Mesendoderm (in vitro differentiated cells): Measurements from ENCODE around the gene LHX3.

Source experiments
- DNase-seq: peaks from one replicate; pipeline ENCODE4 v3.0.0; 2013
- H2AK5ac ChIP-seq: 2 replicates; pipeline ENCODE4 v1.6.1; 2013; ENCODE audit warnings: low read length, inconsistent platforms
- H2BK120ac ChIP-seq: 2 replicates; pipeline ENCODE4 v1.6.1; 2013; ENCODE audit warnings: low read depth, mild to moderate bottlenecking, low read length, moderate library complexity, mixed read lengths
- H2BK15ac ChIP-seq: replicated peaks from 2 replicates; pipeline ENCODE4 v1.6.1; 2013; ENCODE audit warnings: low read depth, mild to moderate bottlenecking, moderate library complexity
- H2BK5ac ChIP-seq: 2 replicates; pipeline ENCODE4 v1.6.1; 2013; ENCODE audit warnings: low read length, inconsistent platforms
- H3K18ac ChIP-seq: 2 replicates; pipeline ENCODE4 v1.6.1; 2013; ENCODE audit warnings: mild to moderate bottlenecking, low read length, mixed read lengths
- H3K23ac ChIP-seq: one replicate; pipeline ENCODE4 v1.6.1; 2013; ENCODE audit warnings: low read length
- H3K27ac ChIP-seq: 2 replicates; pipeline ENCODE4 v1.5.1; 2013; ENCODE audit warnings: low read depth, mild to moderate bottlenecking, inconsistent platforms, low read length, moderate library complexity
- H3K27me3 ChIP-seq: 2 replicates; pipeline ENCODE4 v1.6.1; 2013; ENCODE audit warnings: low read length, control low read depth, mild to moderate bottlenecking, inconsistent platforms; ENCODE audit not compliant: insufficient read depth, poor library complexity
- H3K36me3 ChIP-seq: 2 replicates; pipeline ENCODE4 v1.6.1; 2013; ENCODE audit warnings: low read length, inconsistent platforms; ENCODE audit not compliant: control insufficient read depth, insufficient read depth
- H3K4ac ChIP-seq: one replicate; pipeline ENCODE4 v1.6.1; 2013; ENCODE audit warnings: low read depth, mild to moderate bottlenecking, low read length, moderate library complexity
- H3K4me1 ChIP-seq: 2 replicates; pipeline ENCODE4 v1.6.1; 2013; ENCODE audit warnings: low read depth, low read length, inconsistent platforms; ENCODE audit not compliant: control insufficient read depth
- H3K4me2 ChIP-seq: 2 replicates; pipeline ENCODE4 v1.6.1; 2013; ENCODE audit warnings: low read length
- H3K4me3 ChIP-seq: 2 replicates; pipeline ENCODE4 v1.5.1; 2013; ENCODE audit warnings: mild to moderate bottlenecking, low read length
- H3K56ac ChIP-seq: one replicate; pipeline ENCODE4 v1.6.1; 2013; ENCODE audit warnings: low read length
- H3K79me1 ChIP-seq: 2 replicates; pipeline ENCODE4 v1.6.1; 2013; ENCODE audit warnings: low read length, inconsistent platforms
- H3K79me2 ChIP-seq: 2 replicates; pipeline ENCODE4 v1.6.1; 2013; ENCODE audit warnings: mild to moderate bottlenecking, low read length; ENCODE audit not compliant: control insufficient read depth, insufficient read depth
- H3K9ac ChIP-seq: 2 replicates; pipeline ENCODE4 v1.6.1; 2013; ENCODE audit warnings: low read length, inconsistent platforms
- H4K5ac ChIP-seq: one replicate; pipeline ENCODE4 v1.6.1; 2013; ENCODE audit warnings: low read length
- H4K8ac ChIP-seq: one replicate; pipeline ENCODE4 v1.6.1; 2013; ENCODE audit warnings: low read depth, mild to moderate bottlenecking, control low read depth, low read length, moderate library complexity
- WGBS: extraction: QIAGEN DNeasy Blood & Tissue Kit; methylation state at CpG from one replicate; pipeline ENCODE4 v1.1.7; 2013; ENCODE audit warnings: low lambda C conversion rate, missing lambda C conversion rate; ENCODE audit not compliant: insufficient coverage; ENCODE audit errors: extremely low coverage; 5-methylcytosine and 5-hydroxymethylcytosine counted together

Gene LHX3

DNA sequence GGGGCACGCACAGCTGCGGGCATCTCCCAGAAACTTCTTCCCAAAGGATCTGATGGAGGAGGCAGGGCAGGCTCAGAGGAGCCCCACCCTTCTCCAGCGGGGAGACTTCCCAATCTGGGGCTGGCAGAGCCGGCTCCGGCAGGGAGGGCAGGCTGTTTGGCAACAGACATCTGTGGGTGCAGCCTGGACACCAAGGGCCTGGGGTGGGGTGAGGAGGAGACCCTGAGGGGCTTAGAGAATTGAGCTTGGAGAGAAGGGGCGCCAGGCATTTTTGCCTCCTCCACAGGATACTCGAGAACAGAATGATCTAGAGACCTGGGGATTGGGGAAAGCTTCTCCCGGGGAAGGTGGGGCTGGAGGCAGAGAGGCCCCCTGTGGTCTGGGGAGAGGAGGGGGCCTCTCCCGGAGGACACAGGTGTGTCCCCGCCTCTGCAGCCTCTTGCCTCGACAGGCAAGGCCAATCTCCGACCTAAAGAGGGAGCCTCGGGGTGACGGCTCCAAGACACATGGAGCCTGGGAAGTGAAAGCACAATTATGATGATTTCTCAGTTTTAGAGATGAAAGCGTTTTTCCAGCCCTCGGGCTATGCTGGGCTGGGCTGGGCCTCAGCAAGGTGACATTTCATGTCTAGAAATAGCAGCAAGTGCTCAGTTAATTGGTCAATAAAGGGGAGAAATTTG, 8.4 kb downstream of the LHX3 start:
- no peak for DNase-seq
- no peak overlapping the region for H3K18ac ChIP-seq
- H3K23ac ChIP-seq, result no peak overlapping the region
- H3K4ac ChIP-seq, result no peak overlapping the region
- H3K27ac ChIP-seq, result no peak overlapping the region
- no peaks in the 10 kb centered on the region for H3K79me2 ChIP-seq
- H2BK15ac ChIP-seq, result no peak overlapping the region
- no peak overlapping the region for H2BK5ac ChIP-seq
- no peak overlapping the region for H2AK5ac ChIP-seq
- H4K8ac ChIP-seq, result no peak overlapping the region
- no peak overlapping the region for H3K4me2 ChIP-seq
- no peak overlapping the region for H3K4me3 ChIP-seq
- WGBS, result no CpG with 5 or more reads among the region's 16 CpGs
- H3K79me1 ChIP-seq, result no peaks in the 10 kb centered on the region
- no peaks in the 10 kb centered on the region for H3K36me3 ChIP-seq
- H3K9ac ChIP-seq, result no peak overlapping the region
- no peaks in the 10 kb centered on the region for H3K4me1 ChIP-seq
- H3K27me3 ChIP-seq, result peaks cover 82% of the 10 kb centered on the region
- no peak overlapping the region for H2BK120ac ChIP-seq
- no peak overlapping the region for H3K56ac ChIP-seq
- H4K5ac ChIP-seq, result no peak overlapping the region

DNA sequence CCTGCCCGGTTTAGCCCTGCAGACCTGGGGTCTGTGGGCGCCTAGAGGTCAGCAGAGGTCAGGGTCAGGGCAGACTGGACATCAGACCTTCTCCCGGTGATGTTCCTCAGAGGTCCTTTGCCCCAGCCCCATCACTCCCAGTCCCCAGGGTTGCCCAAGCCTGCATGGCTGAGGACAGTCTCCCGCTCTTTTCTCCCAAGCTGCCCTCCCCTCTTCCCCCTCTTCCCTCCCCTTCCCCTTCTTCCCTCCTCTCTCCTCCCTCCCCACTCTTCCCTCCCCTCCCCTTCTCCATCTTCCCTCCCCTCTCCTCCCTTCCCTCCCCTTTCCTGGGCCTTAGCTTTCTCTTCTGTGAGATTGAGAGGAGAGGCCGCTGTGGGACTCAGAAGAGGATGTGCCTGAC, 10.4 kb downstream of the LHX3 start:
- Histone ChIP-seq H2BK15ac (no peak overlapping the region), H2BK5ac (no peak overlapping the region), H3K27me3 (peaks cover 64% of the 10 kb centered on the region), H3K9ac (no peak overlapping the region), H3K79me1 (no peaks in the 10 kb centered on the region), H2AK5ac (no peak overlapping the region), H3K36me3 (no peaks in the 10 kb centered on the region), H3K4me1 (no peaks in the 10 kb centered on the region), H3K4me2 (no peak overlapping the region), H4K5ac (no peak overlapping the region), H3K4ac (no peak overlapping the region), H3K79me2 (no peaks in the 10 kb centered on the region), H4K8ac (no peak overlapping the region), H3K27ac (no peak overlapping the region), H2BK120ac (no peak overlapping the region), H3K4me3 (no peak overlapping the region), H3K56ac (no peak overlapping the region), H3K23ac (no peak overlapping the region), H3K18ac (no peak overlapping the region)
- peak; percentile 82 for DNase-seq
- WGBS, result no CpG with 5 or more reads among the region's 5 CpGs

DNA sequence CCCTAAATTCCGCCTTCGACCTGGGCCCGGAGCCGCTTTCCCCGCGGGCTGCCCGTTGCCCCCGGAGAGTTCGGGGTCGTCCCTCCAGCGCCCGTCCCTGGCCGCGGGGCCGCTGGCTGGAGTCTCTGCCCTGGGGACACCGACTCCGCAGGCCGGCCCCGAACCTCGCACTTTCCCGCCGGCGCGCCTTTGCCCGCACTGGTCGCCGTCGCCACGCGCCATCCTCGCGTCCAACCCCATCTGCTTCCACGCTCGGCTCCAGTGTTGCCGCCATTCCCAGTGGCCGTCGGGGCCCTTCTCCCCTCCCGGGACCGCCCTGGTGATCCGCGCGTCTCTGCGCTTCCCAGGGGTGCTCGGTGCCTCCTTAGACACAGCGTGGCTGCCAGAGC, 11.0 kb downstream of the LHX3 start:
- Histone ChIP-seq H3K56ac (no peak overlapping the region), H2BK120ac (no peak overlapping the region), H3K4me3 (no peak overlapping the region), H3K79me2 (no peaks in the 10 kb centered on the region), H3K4me1 (no peaks in the 10 kb centered on the region), H3K18ac (no peak overlapping the region), H2AK5ac (no peak overlapping the region), H3K23ac (no peak overlapping the region), H3K79me1 (no peaks in the 10 kb centered on the region), H2BK15ac (no peak overlapping the region), H4K5ac (no peak overlapping the region), H3K27ac (no peak overlapping the region), H2BK5ac (no peak overlapping the region), H3K4me2 (no peak overlapping the region), H4K8ac (no peak overlapping the region), H3K27me3 (peaks cover 60% of the 10 kb centered on the region), H3K9ac (no peak overlapping the region), H3K4ac (no peak overlapping the region), H3K36me3 (no peaks in the 10 kb centered on the region)
- no CpG with 5 or more reads among the region's 45 CpGs for WGBS
- no peak for DNase-seq

DNA sequence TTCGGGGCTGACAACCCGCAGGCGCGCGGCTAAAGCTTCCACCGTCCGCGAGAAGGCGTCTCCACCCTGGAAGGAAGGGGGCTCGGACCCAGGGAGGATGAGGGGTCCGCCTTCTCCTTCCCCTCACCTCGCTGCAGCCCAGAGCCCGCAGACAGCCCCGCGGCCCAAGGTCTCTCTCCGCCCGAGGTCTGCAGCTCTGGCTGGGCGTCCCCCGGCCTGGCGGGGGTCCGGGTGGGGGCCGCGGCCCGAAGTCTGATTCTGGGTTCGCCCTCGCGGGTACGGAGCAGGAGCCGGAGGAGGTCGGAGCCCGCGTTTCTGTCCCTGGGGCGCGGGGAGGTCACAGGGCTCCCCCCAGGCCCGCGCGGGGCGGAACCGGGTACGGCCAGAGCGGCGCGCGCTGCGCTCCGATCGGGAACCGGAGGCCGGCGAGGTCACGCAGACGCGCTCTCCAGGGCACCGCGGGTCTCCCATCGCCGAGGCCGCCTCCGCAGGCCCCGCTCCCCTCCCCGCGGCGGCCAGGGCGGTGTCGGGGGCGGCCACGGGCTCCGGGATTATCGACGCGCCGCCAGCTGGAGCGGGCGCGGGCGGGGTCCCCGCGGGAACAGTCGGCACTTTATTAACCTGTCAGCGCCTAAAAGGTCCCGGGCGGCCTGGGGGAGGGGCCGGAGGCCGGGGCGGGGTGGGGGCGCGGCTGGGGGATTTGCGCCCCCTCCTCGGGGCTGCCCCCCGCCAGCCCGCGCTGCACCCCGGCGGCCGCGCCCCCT, 11.6 kb downstream of the LHX3 start:
- H4K8ac ChIP-seq, result no peak overlapping the region
- no peak overlapping the region for H3K56ac ChIP-seq
- no peak overlapping the region for H3K9ac ChIP-seq
- H3K4ac ChIP-seq, result no peak overlapping the region
- no peak overlapping the region for H2AK5ac ChIP-seq
- H4K5ac ChIP-seq, result no peak overlapping the region
- no peak overlapping the region for H2BK120ac ChIP-seq
- H3K79me1 ChIP-seq, result no peaks in the 10 kb centered on the region
- no peak overlapping the region for H3K27ac ChIP-seq
- no peak overlapping the region for H3K18ac ChIP-seq
- no peaks in the 10 kb centered on the region for H3K4me1 ChIP-seq
- peaks cover 57% of the 10 kb centered on the region for H3K27me3 ChIP-seq
- WGBS, result no CpG with 5 or more reads among the region's 96 CpGs
- H3K4me2 ChIP-seq, result peak overlapping the region; percentile 29
- H3K4me3 ChIP-seq, result no peak overlapping the region
- H2BK15ac ChIP-seq, result no peak overlapping the region
- no peak for DNase-seq
- no peak overlapping the region for H2BK5ac ChIP-seq
- H3K79me2 ChIP-seq, result no peaks in the 10 kb centered on the region
- no peaks in the 10 kb centered on the region for H3K36me3 ChIP-seq
- no peak overlapping the region for H3K23ac ChIP-seq

DNA sequence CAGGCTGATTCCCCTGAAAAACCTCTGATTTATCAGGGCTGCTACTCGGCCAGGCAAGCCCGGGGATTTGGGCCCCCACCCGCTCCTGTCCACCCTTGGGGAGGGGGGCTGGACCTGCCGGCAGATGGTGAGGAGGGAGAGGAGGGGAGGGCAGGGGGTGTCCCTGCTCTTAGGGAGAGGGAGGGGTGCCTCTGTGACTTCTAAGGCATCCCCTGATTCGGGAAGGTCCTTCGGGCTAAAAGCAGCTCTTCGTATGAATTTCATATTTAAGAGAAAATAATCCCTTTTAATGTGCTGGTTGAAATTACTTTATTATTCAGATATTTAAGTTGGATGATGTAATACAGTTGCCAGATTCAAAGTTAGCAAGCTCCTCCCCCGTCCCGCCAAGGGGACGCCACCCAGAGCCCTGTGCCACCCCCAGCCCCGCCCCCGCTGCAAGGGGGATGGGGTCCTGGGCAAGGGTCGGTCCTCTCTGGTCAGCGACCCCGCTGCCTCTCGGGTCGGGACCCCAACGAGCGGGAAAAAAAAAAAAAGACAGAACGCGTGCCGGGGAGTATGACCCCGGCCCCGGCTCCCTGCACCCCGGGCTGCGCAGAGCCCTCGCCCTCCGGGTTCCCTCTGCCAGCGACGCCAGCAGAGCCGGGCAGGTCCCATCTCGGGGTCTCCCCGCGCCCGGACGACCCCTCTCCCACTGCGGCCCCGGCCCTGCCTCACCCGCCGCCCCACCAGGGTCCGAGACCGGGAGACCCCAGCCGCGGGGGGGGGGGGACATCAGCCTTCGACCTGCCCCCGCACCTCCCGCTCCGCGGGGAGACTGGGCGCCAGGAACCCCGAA, 12.4 kb downstream of the LHX3 start:
- H3K4ac ChIP-seq, result no peak overlapping the region
- H3K4me3 ChIP-seq, result no peak overlapping the region
- no peak overlapping the region for H4K8ac ChIP-seq
- H3K79me2 ChIP-seq, result no peaks in the 10 kb centered on the region
- H3K27me3 ChIP-seq, result peaks cover 49% of the 10 kb centered on the region
- H3K56ac ChIP-seq, result peak overlapping the region; percentile 34
- H4K5ac ChIP-seq, result no peak overlapping the region
- DNase-seq, result no peak
- peak overlapping the region; percentile 22 for H3K18ac ChIP-seq
- H2BK120ac ChIP-seq, result no peak overlapping the region
- no peaks in the 10 kb centered on the region for H3K36me3 ChIP-seq
- H3K4me1 ChIP-seq, result no peaks in the 10 kb centered on the region
- H3K23ac ChIP-seq, result no peak overlapping the region
- no peak overlapping the region for H2AK5ac ChIP-seq
- H3K27ac ChIP-seq, result no peak overlapping the region
- H3K79me1 ChIP-seq, result no peaks in the 10 kb centered on the region
- no peak overlapping the region for H3K4me2 ChIP-seq
- no peak overlapping the region for H2BK5ac ChIP-seq
- WGBS, result no CpG with 5 or more reads among the region's 51 CpGs
- H2BK15ac ChIP-seq, result no peak overlapping the region
- no peak overlapping the region for H3K9ac ChIP-seq
